ENCODE data around the gene VPS18.

Gene VPS18

GRCh38 chr15:40915116-40915661, 20.9 kb downstream of the VPS18 start:
- peaks cover 27% of the 10 kb centered on the region for H3K27me3 ChIP-seq (ENCODE audit: insufficient read depth, low read length)
- no peaks in the 10 kb centered on the region for H3K36me3 ChIP-seq (ENCODE audit: insufficient read depth, low read length)
- WGBS: 84% methylated on average over 12 of the region's 12 CpGs
- peaks cover 18% of the 10 kb centered on the region for H3K4me1 ChIP-seq (ENCODE audit: insufficient read depth, low read length)
- H3K9me3 ChIP-seq (ENCODE audit: insufficient read depth, low read depth, low read length): no peaks in the 10 kb centered on the region
- no peak overlapping the region for H3K9ac ChIP-seq (ENCODE audit: low read depth, low read length)
- H3K4me3 ChIP-seq (ENCODE audit: low read length): no peak overlapping the region
- no peak overlapping the region for H3K27ac ChIP-seq (ENCODE audit: low read depth, low read length)

GRCh38 chr15:40915679-40916078, 21.4 kb downstream of the VPS18 start:
- no peak overlapping the region for H3K4me3 ChIP-seq (ENCODE audit: low read length)
- H3K4me1 ChIP-seq (ENCODE audit: insufficient read depth, low read length): peaks cover 16% of the 10 kb centered on the region
- H3K36me3 ChIP-seq (ENCODE audit: insufficient read depth, low read length): no peaks in the 10 kb centered on the region
- no peak overlapping the region for H3K27ac ChIP-seq (ENCODE audit: low read depth, low read length)
- H3K9me3 ChIP-seq (ENCODE audit: insufficient read depth, low read depth, low read length): no peaks in the 10 kb centered on the region
- no peak overlapping the region for H3K9ac ChIP-seq (ENCODE audit: low read depth, low read length)
- WGBS: 80% methylated on average over 6 of the region's 6 CpGs
- H3K27me3 ChIP-seq (ENCODE audit: insufficient read depth, low read length): peaks cover 29% of the 10 kb centered on the region

GRCh38 chr15:40917585-40917984, 23.3 kb downstream of the VPS18 start:
- Histone ChIP-seq H3K9me3 (ENCODE audit: insufficient read depth, low read depth, low read length) (no peaks in the 10 kb centered on the region), H3K27me3 (ENCODE audit: insufficient read depth, low read length) (peaks cover 47% of the 10 kb centered on the region), H3K27ac (ENCODE audit: low read depth, low read length) (no peak overlapping the region), H3K9ac (ENCODE audit: low read depth, low read length) (no peak overlapping the region), H3K4me1 (ENCODE audit: insufficient read depth, low read length) (0 out of 2 replicates have a peak, but pooled peaks cover 6% of the 10 kb centered on the region), H3K36me3 (ENCODE audit: insufficient read depth, low read length) (no peaks in the 10 kb centered on the region), H3K4me3 (ENCODE audit: low read length) (no peak overlapping the region)
- 71% methylated on average over 11 of the region's 11 CpGs for WGBS

GRCh38 chr15:40918146-40918798, 24.0 kb downstream of the VPS18 start:
- Histone ChIP-seq H3K27ac (ENCODE audit: low read depth, low read length) (no peak overlapping the region), H3K4me3 (ENCODE audit: low read length) (no peak overlapping the region), H3K9ac (ENCODE audit: low read depth, low read length) (no peak overlapping the region), H3K9me3 (ENCODE audit: insufficient read depth, low read depth, low read length) (no peaks in the 10 kb centered on the region), H3K4me1 (ENCODE audit: insufficient read depth, low read length) (0 out of 2 replicates have a peak, but pooled peaks cover 6% of the 10 kb centered on the region), H3K27me3 (ENCODE audit: insufficient read depth, low read length) (peaks cover 54% of the 10 kb centered on the region), H3K36me3 (ENCODE audit: insufficient read depth, low read length) (no peaks in the 10 kb centered on the region)
- 85% methylated on average over 15 of the region's 15 CpGs for WGBS

- Histone ChIP-seq H3K4me3 (ENCODE audit: low read length) (no peak overlapping the region), H3K9ac (ENCODE audit: low read depth, low read length) (no peak overlapping the region), H3K9me3 (ENCODE audit: insufficient read depth, low read depth, low read length) (no peaks in the 10 kb centered on the region), H3K36me3 (ENCODE audit: insufficient read depth, low read length) (no peaks in the 10 kb centered on the region), H3K27ac (ENCODE audit: low read depth, low read length) (no peak overlapping the region), H3K27me3 (ENCODE audit: insufficient read depth, low read length) (peaks cover 61% of the 10 kb centered on the region), H3K4me1 (ENCODE audit: insufficient read depth, low read length) (0 out of 2 replicates have a peak, but pooled peaks cover 6% of the 10 kb centered on the region)
- 75% methylated on average over 19 of the region's 19 CpGs for WGBS
Observed at GRCh38 chr15:40918799-40919392, 24.6 kb downstream of the VPS18 start.

- Histone ChIP-seq H3K4me3 (ENCODE audit: low read length) (no peak overlapping the region), H3K9ac (ENCODE audit: low read depth, low read length) (no peak overlapping the region), H3K27me3 (ENCODE audit: insufficient read depth, low read length) (peaks cover 92% of the 10 kb centered on the region), H3K4me1 (ENCODE audit: insufficient read depth, low read length) (peaks cover 7% of the 10 kb centered on the region; the same call in 1 of the 2 replicates), H3K27ac (ENCODE audit: low read depth, low read length) (no peak overlapping the region), H3K9me3 (ENCODE audit: insufficient read depth, low read depth, low read length) (no peaks in the 10 kb centered on the region), H3K36me3 (ENCODE audit: insufficient read depth, low read length) (no peaks in the 10 kb centered on the region)
- 67% methylated on average over 5 of the region's 5 CpGs for WGBS
Observed at GRCh38 chr15:40921949-40922607, 27.8 kb downstream of the VPS18 start.

- Histone ChIP-seq H3K4me3 (ENCODE audit: low read length) (no peak overlapping the region), H3K36me3 (ENCODE audit: insufficient read depth, low read length) (no peaks in the 10 kb centered on the region), H3K27ac (ENCODE audit: low read depth, low read length) (no peak overlapping the region), H3K9ac (ENCODE audit: low read depth, low read length) (no peak overlapping the region), H3K27me3 (ENCODE audit: insufficient read depth, low read length) (peaks cover 96% of the 10 kb centered on the region), H3K9me3 (ENCODE audit: insufficient read depth, low read depth, low read length) (no peaks in the 10 kb centered on the region), H3K4me1 (ENCODE audit: insufficient read depth, low read length) (peaks cover 10% of the 10 kb centered on the region; the same call in 1 of the 2 replicates)
- WGBS: 71% methylated on average over 10 of the region's 10 CpGs
Observed at GRCh38 chr15:40922608-40923005, 28.4 kb downstream of the VPS18 start.

GRCh38 chr15:40923551-40923950, 29.3 kb downstream of the VPS18 start:
- Histone ChIP-seq H3K9ac (ENCODE audit: low read depth, low read length) (no peak overlapping the region), H3K36me3 (ENCODE audit: insufficient read depth, low read length) (no peaks in the 10 kb centered on the region), H3K4me3 (ENCODE audit: low read length) (no peak overlapping the region), H3K9me3 (ENCODE audit: insufficient read depth, low read depth, low read length) (no peaks in the 10 kb centered on the region), H3K4me1 (ENCODE audit: insufficient read depth, low read length) (peaks cover 10% of the 10 kb centered on the region; the same call in 1 of the 2 replicates), H3K27ac (ENCODE audit: low read depth, low read length) (no peak overlapping the region), H3K27me3 (ENCODE audit: insufficient read depth, low read length) (peaks cover 97% of the 10 kb centered on the region)
- 82% methylated on average over 9 of the region's 9 CpGs for WGBS

GRCh38 chr15:40925495-40925862, 31.2 kb downstream of the VPS18 start:
- Histone ChIP-seq H3K27ac (ENCODE audit: low read depth, low read length) (no peak overlapping the region), H3K9me3 (ENCODE audit: insufficient read depth, low read depth, low read length) (no peaks in the 10 kb centered on the region), H3K4me1 (ENCODE audit: insufficient read depth, low read length) (peaks cover 16% of the 10 kb centered on the region), H3K36me3 (ENCODE audit: insufficient read depth, low read length) (no peaks in the 10 kb centered on the region), H3K4me3 (ENCODE audit: low read length) (peak overlapping the region; percentile 52; the same call in 1 of the 2 replicates), H3K9ac (ENCODE audit: low read depth, low read length) (no peak overlapping the region), H3K27me3 (ENCODE audit: insufficient read depth, low read length) (peaks cover 99% of the 10 kb centered on the region)
- WGBS: 2% methylated on average over 30 of the region's 30 CpGs

- no peaks in the 10 kb centered on the region for H3K36me3 ChIP-seq (ENCODE audit: insufficient read depth, low read length)
- H3K27ac ChIP-seq (ENCODE audit: low read depth, low read length): no peak overlapping the region
- H3K4me3 ChIP-seq (ENCODE audit: low read length): peak overlapping the region; percentile 52
- peaks cover 21% of the 10 kb centered on the region for H3K4me1 ChIP-seq (ENCODE audit: insufficient read depth, low read length)
- under 1% methylated on average over 61 of the region's 61 CpGs for WGBS
- H3K27me3 ChIP-seq (ENCODE audit: insufficient read depth, low read length): peaks cover 99% of the 10 kb centered on the region
- H3K9ac ChIP-seq (ENCODE audit: low read depth, low read length): no peak overlapping the region
- no peaks in the 10 kb centered on the region for H3K9me3 ChIP-seq (ENCODE audit: insufficient read depth, low read depth, low read length)
Observed at GRCh38 chr15:40925863-40926658, 31.8 kb downstream of the VPS18 start.
